ENCODE results near the gene MPHOSPH9. TPM values are rescaled to one million over a fixed set of nuclear protein-coding genes. Genes with fewer than 3 reads are reported as not detected.

Gene MPHOSPH9
- total and polyA plus RNA-seq, 4 donors = 20.5 to 79.2 (median 43.9) TPM

DNA sequence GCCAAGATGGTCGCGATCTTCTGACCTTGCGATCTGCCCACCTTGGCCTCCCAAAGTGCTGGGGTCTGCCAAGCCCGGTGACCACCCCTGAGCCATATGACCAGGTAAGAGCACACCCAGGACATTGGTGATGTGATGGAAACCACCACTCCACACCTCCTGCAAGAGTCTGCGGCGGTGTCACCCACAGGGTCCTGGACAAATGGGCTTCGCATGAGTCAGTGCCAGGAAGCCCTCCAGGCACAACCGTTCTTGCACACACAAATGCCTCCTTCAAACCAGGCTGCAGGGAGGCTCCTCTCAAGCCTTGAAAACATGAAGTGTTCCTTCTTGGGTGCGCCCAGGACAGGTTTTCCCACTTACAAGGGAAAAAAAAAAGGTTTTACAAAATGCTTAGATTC, 98.7 kb downstream of the MPHOSPH9 start:
- no peaks in the 10 kb centered on the region for H3K9me3 ChIP-seq (ENCODE audit: control insufficient read depth, insufficient read depth, low read length)
- peaks cover 8% of the 10 kb centered on the region for H3K4me1 ChIP-seq (ENCODE audit: control insufficient read depth, insufficient read depth, low read length)

DNA sequence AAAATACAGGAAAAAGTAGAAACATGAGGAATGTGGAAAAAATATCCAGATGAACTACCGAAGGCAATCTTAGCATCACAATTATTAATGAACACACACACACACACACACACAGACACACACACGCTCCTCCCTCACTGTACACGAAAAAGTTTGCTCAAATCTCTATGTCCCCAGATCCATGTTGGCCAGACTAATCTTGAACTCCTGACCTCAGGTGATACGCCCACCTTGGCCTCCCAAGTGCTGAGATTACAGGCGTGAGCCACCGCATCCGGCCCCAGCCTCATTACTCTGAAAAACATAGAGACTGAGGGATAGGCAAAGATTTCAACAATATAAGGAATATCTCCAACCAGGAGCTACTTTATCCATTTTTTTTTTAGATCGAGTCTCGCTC, 99.2 kb downstream of the MPHOSPH9 start:
- 96% methylated on average over 7 of the region's 9 CpGs for WGBS (ENCODE audit: insufficient coverage)
- Histone ChIP-seq H3K36me3 (ENCODE audit: control insufficient read depth, insufficient read depth, low read length) (no peaks in the 10 kb centered on the region), H3K4me1 (ENCODE audit: control insufficient read depth, insufficient read depth, low read length) (peaks cover 8% of the 10 kb centered on the region), H3K4me3 (ENCODE audit: low read depth, low read length) (no peak overlapping the region), H3K27me3 (ENCODE audit: control insufficient read depth, insufficient read depth, low read length) (no peaks in the 10 kb centered on the region), H3K9me3 (ENCODE audit: control insufficient read depth, insufficient read depth, low read length) (no peaks in the 10 kb centered on the region), H3K27ac (ENCODE audit: low read depth, low read length) (no peak overlapping the region)
- DNase-seq (ENCODE audit: low read depth in 4 of 6, low spot score in 6 of 6) = no peak

More for the DNA sequence above, 98.7 kb downstream of the MPHOSPH9 start:
- WGBS (ENCODE audit: insufficient coverage) = 95% methylated on average over 7 of the region's 9 CpGs
- Histone ChIP-seq H3K36me3 (ENCODE audit: control insufficient read depth, insufficient read depth, low read length) (no peaks in the 10 kb centered on the region), H3K4me3 (ENCODE audit: low read depth, low read length) (no peak overlapping the region), H3K27ac (ENCODE audit: low read depth, low read length) (no peak overlapping the region), H3K27me3 (ENCODE audit: control insufficient read depth, insufficient read depth, low read length) (no peaks in the 10 kb centered on the region)
- no peak for DNase-seq (ENCODE audit: low read depth in 4 of 6, low spot score in 6 of 6)

DNA sequence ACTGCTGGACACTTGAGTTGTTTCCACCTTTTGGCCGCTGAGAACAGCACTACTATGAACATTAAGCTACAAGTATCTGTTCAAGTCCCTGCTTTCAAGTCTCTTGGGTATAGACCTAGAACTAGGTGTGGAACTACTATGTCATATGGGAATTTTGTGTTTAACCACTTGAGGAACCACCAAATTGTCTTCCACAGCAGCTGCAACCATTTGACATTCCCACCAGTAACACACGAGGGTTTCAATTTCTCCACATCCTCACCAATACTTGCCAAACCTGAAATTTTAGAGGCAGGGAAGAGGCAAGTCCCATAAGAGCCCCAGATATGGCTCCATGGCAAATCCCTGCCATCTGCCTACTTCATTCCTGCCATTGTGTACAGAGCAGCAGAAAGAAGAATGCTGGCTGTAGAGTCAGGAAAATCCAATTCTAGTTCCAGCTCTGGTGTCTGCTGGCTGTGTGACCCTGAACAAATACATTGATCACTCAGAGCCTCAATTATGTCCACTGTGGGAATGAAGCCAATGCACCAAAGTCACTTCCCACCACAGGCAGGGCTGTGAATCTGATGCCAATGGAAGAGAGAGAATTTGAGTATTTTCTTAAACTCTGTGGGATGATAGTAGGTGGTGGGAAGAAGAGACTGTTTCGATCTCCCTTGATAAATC, 99.9 kb downstream of the MPHOSPH9 start:
- WGBS (ENCODE audit: insufficient coverage) = 75% methylated on average over 1 of the region's 3 CpGs
- Histone ChIP-seq H3K4me3 (ENCODE audit: low read depth, low read length) (no peak overlapping the region), H3K27me3 (ENCODE audit: control insufficient read depth, insufficient read depth, low read length) (no peaks in the 10 kb centered on the region), H3K27ac (ENCODE audit: low read depth, low read length) (no peak overlapping the region), H3K36me3 (ENCODE audit: control insufficient read depth, insufficient read depth, low read length) (no peaks in the 10 kb centered on the region), H3K4me1 (ENCODE audit: control insufficient read depth, insufficient read depth, low read length) (peaks cover 8% of the 10 kb centered on the region), H3K9me3 (ENCODE audit: control insufficient read depth, insufficient read depth, low read length) (no peaks in the 10 kb centered on the region)
- no peak for DNase-seq (ENCODE audit: low read depth in 4 of 6, low spot score in 6 of 6)

DNA sequence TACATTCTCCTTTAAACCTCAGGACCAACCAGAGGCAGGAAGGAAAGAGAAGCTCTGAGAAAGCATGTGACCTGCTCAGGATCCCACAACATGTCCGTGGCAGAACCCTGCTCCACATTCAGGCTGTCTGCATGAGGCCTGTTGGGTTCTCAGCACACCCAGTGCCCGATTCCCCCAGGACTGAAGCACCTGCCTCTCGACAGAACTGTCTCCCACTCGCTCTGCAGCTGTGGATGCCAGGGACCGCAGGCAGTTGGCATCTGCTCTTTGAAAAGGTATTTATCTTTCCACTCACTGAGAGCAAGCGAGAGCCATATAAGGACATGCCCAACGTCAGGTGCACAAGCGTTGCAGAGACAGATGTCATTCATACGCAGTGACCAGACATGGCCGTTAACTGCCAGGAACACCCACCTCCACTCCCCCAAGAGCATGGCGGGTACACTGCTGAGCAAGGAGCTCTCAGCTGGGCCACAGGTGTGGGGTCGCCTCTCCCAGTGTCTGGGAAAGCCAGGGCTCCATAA, 101.0 kb downstream of the MPHOSPH9 start:
- Histone ChIP-seq H3K4me3 (ENCODE audit: low read depth, low read length) (no peak overlapping the region), H3K27ac (ENCODE audit: low read depth, low read length) (no peak overlapping the region), H3K4me1 (ENCODE audit: control insufficient read depth, insufficient read depth, low read length) (peaks cover 8% of the 10 kb centered on the region), H3K9me3 (ENCODE audit: control insufficient read depth, insufficient read depth, low read length) (no peaks in the 10 kb centered on the region), H3K36me3 (ENCODE audit: control insufficient read depth, insufficient read depth, low read length) (no peaks in the 10 kb centered on the region), H3K27me3 (ENCODE audit: control insufficient read depth, insufficient read depth, low read length) (no peaks in the 10 kb centered on the region)
- no peak for DNase-seq (ENCODE audit: low read depth in 4 of 6, low spot score in 6 of 6)
- WGBS (ENCODE audit: insufficient coverage) = 73% methylated on average over 12 of the region's 12 CpGs

DNA sequence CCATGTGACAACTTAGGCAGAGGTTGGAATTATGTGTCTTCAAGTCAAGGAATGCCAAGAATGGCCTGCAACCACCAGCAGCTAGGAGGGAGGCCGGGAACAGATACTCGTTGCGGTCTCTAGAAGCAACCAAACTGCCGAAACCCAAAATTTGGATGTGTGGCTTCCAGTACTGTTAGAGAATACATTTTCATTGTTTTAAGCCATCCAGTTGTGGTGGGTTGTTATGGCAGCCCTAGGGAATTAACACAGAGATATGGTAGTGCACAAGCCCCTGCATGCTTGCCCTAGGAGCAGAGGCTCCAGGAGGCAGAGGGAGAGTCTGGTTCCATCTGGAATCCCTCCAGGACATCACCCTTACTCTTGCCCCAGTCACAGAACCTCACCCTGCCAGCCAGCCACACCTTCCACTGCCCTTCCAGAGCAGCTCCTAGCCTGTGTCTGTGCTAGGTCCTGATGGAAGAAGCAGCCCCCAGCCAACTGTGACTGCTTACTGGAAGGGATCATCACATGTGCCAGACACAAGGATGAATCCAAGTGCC, 101.6 kb downstream of the MPHOSPH9 start:
- Histone ChIP-seq H3K4me3 (ENCODE audit: low read depth, low read length) (no peak overlapping the region), H3K27me3 (ENCODE audit: control insufficient read depth, insufficient read depth, low read length) (no peaks in the 10 kb centered on the region), H3K9me3 (ENCODE audit: control insufficient read depth, insufficient read depth, low read length) (no peaks in the 10 kb centered on the region), H3K36me3 (ENCODE audit: control insufficient read depth, insufficient read depth, low read length) (no peaks in the 10 kb centered on the region), H3K4me1 (ENCODE audit: control insufficient read depth, insufficient read depth, low read length) (peaks cover 8% of the 10 kb centered on the region), H3K27ac (ENCODE audit: low read depth, low read length) (no peak overlapping the region)
- no peak for DNase-seq (ENCODE audit: low read depth in 4 of 6, low spot score in 6 of 6)
- 100% methylated on average over 4 of the region's 4 CpGs for WGBS (ENCODE audit: insufficient coverage)

DNA sequence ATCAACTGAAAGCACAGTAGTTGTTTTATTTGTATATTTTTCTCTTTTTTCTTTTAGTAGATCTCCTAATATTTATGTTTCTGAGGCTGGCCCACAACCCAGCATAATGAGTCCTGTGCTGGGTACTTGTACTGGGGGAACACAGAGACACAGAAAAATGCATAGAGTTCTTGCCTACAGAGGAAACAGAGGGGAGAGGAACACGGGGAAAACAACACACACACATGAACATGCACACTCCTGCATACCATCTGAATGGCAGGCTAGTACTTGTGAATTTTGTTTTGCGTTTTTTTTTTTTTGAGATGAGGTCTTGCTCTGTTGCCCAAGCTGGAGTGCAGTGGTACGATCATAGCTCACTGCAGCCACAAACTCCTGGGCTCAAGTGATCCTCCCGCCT, 103.3 kb downstream of the MPHOSPH9 start:
- peaks cover 8% of the 10 kb centered on the region for H3K4me1 ChIP-seq (ENCODE audit: control insufficient read depth, insufficient read depth, low read length)
- H3K4me3 ChIP-seq (ENCODE audit: low read depth, low read length) = no peak overlapping the region
- H3K36me3 ChIP-seq (ENCODE audit: control insufficient read depth, insufficient read depth, low read length) = no peaks in the 10 kb centered on the region
- no peak overlapping the region for H3K27ac ChIP-seq (ENCODE audit: low read depth, low read length)
- H3K27me3 ChIP-seq (ENCODE audit: control insufficient read depth, insufficient read depth, low read length) = no peaks in the 10 kb centered on the region
- 100% methylated on average over 2 of the region's 4 CpGs for WGBS (ENCODE audit: insufficient coverage)
- H3K9me3 ChIP-seq (ENCODE audit: control insufficient read depth, insufficient read depth, low read length) = no peaks in the 10 kb centered on the region
- DNase-seq (ENCODE audit: low read depth in 4 of 6, low spot score in 6 of 6) = no peak

DNA sequence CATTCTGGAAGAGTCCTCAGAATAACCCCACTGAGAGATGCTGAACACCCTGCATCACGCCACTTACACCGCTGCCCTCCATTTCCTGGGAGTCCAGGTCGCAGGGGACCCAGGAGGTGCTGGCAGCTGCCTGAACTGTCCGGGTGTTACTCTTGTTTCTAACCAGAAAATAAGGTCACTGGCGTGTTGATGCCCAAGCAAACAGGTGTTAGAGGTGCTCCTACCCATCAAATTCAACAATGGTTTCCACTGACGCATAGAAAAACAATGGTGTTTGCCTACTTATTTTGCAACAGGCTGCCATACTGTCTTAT, 105.8 kb downstream of the MPHOSPH9 start:
- Histone ChIP-seq H3K27ac (ENCODE audit: low read depth, low read length) (no peak overlapping the region), H3K4me3 (ENCODE audit: low read depth, low read length) (no peak overlapping the region), H3K9me3 (ENCODE audit: control insufficient read depth, insufficient read depth, low read length) (no peaks in the 10 kb centered on the region), H3K36me3 (ENCODE audit: control insufficient read depth, insufficient read depth, low read length) (no peaks in the 10 kb centered on the region), H3K27me3 (ENCODE audit: control insufficient read depth, insufficient read depth, low read length) (no peaks in the 10 kb centered on the region), H3K4me1 (ENCODE audit: control insufficient read depth, insufficient read depth, low read length) (peaks cover 8% of the 10 kb centered on the region)
- DNase-seq (ENCODE audit: low read depth in 4 of 6, low spot score in 6 of 6) = no peak
- WGBS (ENCODE audit: insufficient coverage) = 82% methylated on average over 5 of the region's 6 CpGs

DNA sequence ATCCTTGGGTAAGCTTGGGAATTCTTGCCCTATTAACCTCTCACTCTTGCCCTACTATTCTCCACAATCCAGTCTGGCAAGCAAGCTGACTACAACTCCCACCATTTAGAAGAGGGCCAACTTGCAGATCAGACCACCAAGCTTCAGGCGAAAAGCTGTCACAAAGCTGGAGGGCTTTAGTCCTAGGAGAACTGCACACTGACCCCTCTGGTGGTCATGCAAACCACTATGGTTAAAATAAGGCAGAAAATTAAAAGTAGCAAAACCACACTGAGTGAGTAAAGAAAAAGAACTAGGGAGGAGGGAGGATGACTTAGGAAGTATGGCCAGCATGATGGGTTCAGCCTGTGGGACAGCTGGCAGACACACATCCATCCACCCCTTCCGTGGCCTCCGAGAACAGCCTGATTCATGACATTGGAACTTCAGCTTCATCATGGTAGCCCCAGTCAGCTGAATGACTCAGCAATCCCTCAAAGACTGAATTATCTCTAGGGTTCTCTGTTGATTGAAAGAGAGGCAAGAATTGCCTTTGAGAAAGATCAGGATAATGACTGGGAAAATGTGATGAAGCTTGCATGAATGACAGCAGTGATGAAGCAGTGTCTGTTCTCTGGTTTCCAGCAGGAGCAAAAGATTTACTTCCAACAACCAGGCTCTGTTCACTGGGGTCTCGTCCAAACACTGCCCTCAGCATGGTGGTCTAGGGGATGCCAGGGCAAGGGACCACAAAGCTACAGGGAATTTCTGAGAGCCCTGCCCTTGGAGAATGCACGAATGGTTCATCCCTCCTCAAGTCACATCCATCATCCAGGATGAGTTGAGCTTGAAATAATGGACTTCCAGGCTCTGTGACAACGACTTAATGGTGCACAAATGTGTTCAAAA, 106.4 kb downstream of the MPHOSPH9 start:
- Histone ChIP-seq H3K36me3 (ENCODE audit: control insufficient read depth, insufficient read depth, low read length) (no peaks in the 10 kb centered on the region), H3K27ac (ENCODE audit: low read depth, low read length) (no peak overlapping the region), H3K9me3 (ENCODE audit: control insufficient read depth, insufficient read depth, low read length) (no peaks in the 10 kb centered on the region), H3K4me1 (ENCODE audit: control insufficient read depth, insufficient read depth, low read length) (peaks cover 4% of the 10 kb centered on the region), H3K4me3 (ENCODE audit: low read depth, low read length) (no peak overlapping the region), H3K27me3 (ENCODE audit: control insufficient read depth, insufficient read depth, low read length) (no peaks in the 10 kb centered on the region)
- WGBS (ENCODE audit: insufficient coverage) = 94% methylated on average over 2 of the region's 6 CpGs
- peak in 1 of 6 donors; percentile 13 for DNase-seq (ENCODE audit: low read depth in 4 of 6, low spot score in 6 of 6)

DNA sequence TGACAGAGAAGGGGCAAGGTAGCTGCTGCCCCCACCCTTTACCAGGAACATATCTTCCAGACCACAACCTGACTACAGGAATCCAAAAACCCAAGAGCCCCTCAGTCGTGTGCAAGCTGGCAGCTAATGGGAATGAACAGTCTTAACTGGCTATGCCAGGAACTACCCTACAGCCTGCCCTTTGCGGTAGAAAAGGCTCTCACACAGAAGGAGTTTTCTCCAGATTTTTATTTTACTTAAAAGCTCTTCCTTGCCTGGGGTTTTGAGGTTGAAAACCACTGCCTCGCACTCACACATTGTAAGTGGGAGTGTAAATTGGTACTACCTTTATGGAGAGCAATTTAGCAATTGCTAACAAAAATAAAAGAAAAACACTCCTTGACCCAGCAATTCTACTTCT, 110.3 kb downstream of the MPHOSPH9 start:
- Histone ChIP-seq H3K27ac (ENCODE audit: low read depth, low read length) (no peak overlapping the region), H3K4me3 (ENCODE audit: low read depth, low read length) (no peak overlapping the region), H3K4me1 (ENCODE audit: control insufficient read depth, insufficient read depth, low read length) (no peaks in the 10 kb centered on the region), H3K36me3 (ENCODE audit: control insufficient read depth, insufficient read depth, low read length) (no peaks in the 10 kb centered on the region), H3K9me3 (ENCODE audit: control insufficient read depth, insufficient read depth, low read length) (no peaks in the 10 kb centered on the region), H3K27me3 (ENCODE audit: control insufficient read depth, insufficient read depth, low read length) (no peaks in the 10 kb centered on the region)
- DNase-seq (ENCODE audit: low read depth in 4 of 6, low spot score in 6 of 6) = no peak
- 69% methylated on average over 1 of the region's 3 CpGs for WGBS (ENCODE audit: insufficient coverage)

All from spinal cord (tissue), 10 donors.